ENCODE measurements around the gene ACSM6.
"Not testable (repeated sequence)": the region's sequence is repeated elsewhere in the genome, so short reads cannot be mapped to it uniquely, and the experiment has no call there.

DNA sequence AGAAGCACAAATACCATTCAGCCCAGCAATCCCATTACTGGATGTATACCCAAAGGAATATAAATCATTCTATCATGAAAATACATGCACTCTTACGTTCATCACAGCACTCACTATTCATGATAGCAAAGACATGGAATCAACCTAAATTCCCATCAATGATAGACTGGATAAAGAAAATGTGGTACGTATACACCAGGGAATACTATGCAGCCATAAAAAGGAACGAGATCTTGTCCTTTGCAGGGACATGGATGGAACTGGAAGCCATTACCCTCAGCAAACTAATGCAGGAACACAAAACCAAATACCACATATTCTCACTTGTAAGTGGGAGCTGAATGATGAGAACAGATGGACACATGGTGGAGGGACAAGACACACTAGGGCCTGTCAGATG is 46.1 kb downstream of the ACSM6 start:
- TF ChIP-seq EZH2 (optimal IDR thresholded peaks at IDR 0.05; ENCODE audit: low read depth, low read length), result not testable (repeated sequence)
- TF ChIP-seq, protein P1, sequence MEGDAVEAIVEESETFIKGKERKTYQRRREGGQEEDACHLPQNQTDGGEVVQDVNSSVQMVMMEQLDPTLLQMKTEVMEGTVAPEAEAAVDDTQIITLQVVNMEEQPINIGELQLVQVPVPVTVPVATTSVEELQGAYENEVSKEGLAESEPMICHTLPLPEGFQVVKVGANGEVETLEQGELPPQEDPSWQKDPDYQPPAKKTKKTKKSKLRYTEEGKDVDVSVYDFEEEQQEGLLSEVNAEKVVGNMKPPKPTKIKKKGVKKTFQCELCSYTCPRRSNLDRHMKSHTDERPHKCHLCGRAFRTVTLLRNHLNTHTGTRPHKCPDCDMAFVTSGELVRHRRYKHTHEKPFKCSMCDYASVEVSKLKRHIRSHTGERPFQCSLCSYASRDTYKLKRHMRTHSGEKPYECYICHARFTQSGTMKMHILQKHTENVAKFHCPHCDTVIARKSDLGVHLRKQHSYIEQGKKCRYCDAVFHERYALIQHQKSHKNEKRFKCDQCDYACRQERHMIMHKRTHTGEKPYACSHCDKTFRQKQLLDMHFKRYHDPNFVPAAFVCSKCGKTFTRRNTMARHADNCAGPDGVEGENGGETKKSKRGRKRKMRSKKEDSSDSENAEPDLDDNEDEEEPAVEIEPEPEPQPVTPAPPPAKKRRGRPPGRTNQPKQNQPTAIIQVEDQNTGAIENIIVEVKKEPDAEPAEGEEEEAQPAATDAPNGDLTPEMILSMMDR (IDR thresholded peaks at IDR 0.05; ENCODE audit: low read length), result not testable (repeated sequence)
